ENCODE data around the gene RAP1GAP2. TPM values are rescaled to one million over a fixed set of nuclear protein-coding genes. Genes with fewer than 3 reads are reported as not detected.
A peak's percentile ranks its signal among the peaks of the same experiment; 100 is the strongest.

The RAP1GAP2 gene
- total and polyA plus RNA-seq, 2 of the 8 experiments (the other 6 are each of a cell fraction or from before 2014, with no cell fraction given) = 24.0 to 63.8 TPM

- no peak overlapping the region for H2BK5ac ChIP-seq (ENCODE audit: low read depth, low read length)
- H2BK20ac ChIP-seq (ENCODE audit: low read length) = peak overlapping the region; percentile 2; the same call in 1 of the 2 replicates
- no peak overlapping the region for H4K5ac ChIP-seq (ENCODE audit: insufficient read length, low read depth, low read length)
- peaks cover 33% of the 10 kb centered on the region for H3K79me1 ChIP-seq (ENCODE audit: low read depth, low read length)
- ChIA-PET CTCF (ENCODE audit: partially characterized antibody) (no interaction called here), POLR2A (ENCODE audit: partially characterized antibody) (interaction anchor here (0.9 kb wide), 1 partner anchor 55 kb away, joined by 3 read pairs; no protein-coding TSS in a partner anchor)
- peaks cover 0 to 2% of the 10 kb centered on the region in 2 experiments for H4K20me1 ChIP-seq (replicated peaks in 1 of 2; ENCODE audit: control insufficient read depth in 1 of 2, insufficient read depth in 2 of 2, low read length in 2 of 2)
- H3K36me3 ChIP-seq (ENCODE audit: control insufficient read depth in 2 of 4, insufficient read depth in 4 of 4, low read length in 3 of 4) = no peaks in the 10 kb centered on the region; a peak in 2 of 8 replicates
- 0 out of 2 replicates have a peak, but pooled peaks cover 1% of the 10 kb centered on the region for H3K23me2 ChIP-seq (ENCODE audit: low read depth, low read length)
- WGBS, 2 experiments (ENCODE audit: extremely low coverage in 1 of 2, insufficient coverage in 1 of 2, insufficient read length in 1 of 2, insufficient replicate concordance in 2 of 2, low coverage in 1 of 2, low lambda C conversion rate in 2 of 2, missing lambda C conversion rate in 1 of 2) = 93% methylated on average over 6 of the region's 6 CpGs; no CpG with 5 or more reads in 1 of the 2 experiments
- H4K8ac ChIP-seq (ENCODE audit: extremely low read depth, insufficient read depth, low read length) = no peak overlapping the region
- DNase-seq (ENCODE audit: low read depth in 1 of 2, low spot score in 2 of 2) = no peak
- H3K9ac ChIP-seq (replicated peaks in 1 of 4; ENCODE audit: extremely low read depth in 1 of 4, low read depth in 3 of 4, low read length in 3 of 4) = no peak overlapping the region
- H3K4me2 ChIP-seq (ENCODE audit: insufficient read depth in 1 of 2, low read depth in 2 of 2, low read length in 2 of 2) = no peak overlapping the region
- TF ChIP-seq ASH2L (IDR thresholded peaks at IDR 0.05; ENCODE audit: low read length) (no peak), NANOG (IDR thresholded peaks at IDR 0.05; ENCODE audit: insufficient read depth, low read depth, low read length, poor library complexity, severe bottlenecking) (no peak), TAF1 (IDR thresholded peaks at IDR 0.05; ENCODE audit: low read depth, low read length) (no peak), SIRT6 (IDR thresholded peaks at IDR 0.05; ENCODE audit: low read length) (no peak), CTBP2 (IDR thresholded peaks at IDR 0.05; ENCODE audit: borderline replicate concordance, insufficient read depth, insufficient read length, low read length) (no peak), SIX5 (IDR thresholded peaks at IDR 0.05; ENCODE audit: low read depth, low read length) (no peak), NRF1 (IDR thresholded peaks at IDR 0.05; ENCODE audit: low read depth, low read length) (no peak), CBX5 (IDR thresholded peaks at IDR 0.05; ENCODE audit: low read depth, low read length) (no peak)
- no peak overlapping the region for H2AFZ ChIP-seq (ENCODE audit: low read length)
- H3K27ac ChIP-seq (ENCODE audit: low read depth, low read length) = no peak overlapping the region
- peak overlapping the region; percentile 39 for H2BK120ac ChIP-seq (replicated peaks; ENCODE audit: low read depth, low read length)
- no peaks in the 10 kb centered on the region for H3K27me3 ChIP-seq (replicated peaks in 1 of 4; ENCODE audit: control insufficient read depth in 3 of 4, extremely low read depth in 1 of 4, insufficient read depth in 3 of 4, low read length in 3 of 4)
- H3K9me3 ChIP-seq (ENCODE audit: insufficient read depth in 2 of 2, low read depth in 1 of 2, low read length in 1 of 2) = no peaks in the 10 kb centered on the region
- FAIRE-seq = no peak
- no peak overlapping the region for H3K18ac ChIP-seq (ENCODE audit: extremely low read depth, low read length)
- H2BK12ac ChIP-seq (ENCODE audit: low read depth, low read length) = 0 out of 2 replicates have a peak overlapping the region, but pooled peaks have one; percentile 14
- no peak overlapping the region for H3K4ac ChIP-seq (replicated peaks; ENCODE audit: insufficient read length, low read depth, low read length)
- no peak overlapping the region for H3K14ac ChIP-seq (ENCODE audit: insufficient read length)
- no peak overlapping the region for H3K56ac ChIP-seq (replicated peaks; ENCODE audit: insufficient read length, low read depth, low read length)
- peaks cover 14 to 34% (median 23%) of the 10 kb centered on the region in 4 experiments for H3K4me1 ChIP-seq (replicated peaks in 1 of 4; ENCODE audit: control insufficient read depth in 3 of 4, insufficient read depth in 4 of 4, low read length in 3 of 4)
- no peak overlapping the region for H3K4me3 ChIP-seq (ENCODE audit: extremely low read depth in 1 of 4, insufficient read depth in 2 of 4, low read depth in 3 of 4, low read length in 4 of 4)
- no peak overlapping the region for H2BK15ac ChIP-seq (ENCODE audit: low read length)
- no peak overlapping the region for H4K91ac ChIP-seq (replicated peaks; ENCODE audit: insufficient read length, low read length)
- H2AK5ac ChIP-seq (ENCODE audit: low read depth, low read length) = no peak overlapping the region
- H3K23ac ChIP-seq (ENCODE audit: insufficient read length) = no peak overlapping the region
- peaks cover 5 to 57% of the 10 kb centered on the region in 2 experiments; a peak in 3 of 4 replicates for H3K79me2 ChIP-seq (ENCODE audit: control insufficient read depth in 1 of 2, insufficient read depth in 2 of 2, low read length in 2 of 2)
Measured at GRCh38 chr17:2876467-2876866, 80.2 kb downstream of the RAP1GAP2 start.
